Pancreas (tissue), 10 donors: Measurements from ENCODE around the gene SNCB. TPM values are rescaled to one million over a fixed set of nuclear protein-coding genes. Genes with fewer than 3 reads are reported as not detected.

Source experiments
- ATAC-seq, 4 donors: fragments of 200-7000 bp; cut with Tn5 transposase; one replicate each; pipeline versions ENCODE4 v1.8.0 to v1.9.1; 2020; ENCODE audit warnings: mild to moderate bottlenecking in 4 of 4, moderate library complexity in 4 of 4
- DNase-seq, 6 donors: peaks; one replicate each; pipeline ENCODE4 v3.0.0-alpha.2; 2020
- FAIRE-seq: peaks from 2 replicates; lab custom pipeline; 2012; peaks lifted over from hg19 to GRCh38; lab: Jason Lieb, UNC
- H3K27ac ChIP-seq, 4 donors: fragments of 200-600 bp; sonication (generic); 1 replicate in 3 of 4; 2 replicates in 1 of 4; pipeline versions ENCODE4 v1.5.0 to v1.8.0; 2020
- H3K27me3 ChIP-seq, 4 donors: fragments of 200-600 bp; one replicate each; pipeline ENCODE4 v1.8.0; 2021
- H3K36me3 ChIP-seq, 3 donors: fragments of 200-600 bp; sonication (generic) in 1 of 3; one replicate each; pipeline versions ENCODE4 v1.5.0 to v1.8.0; 2020 to 2021
- H3K4me1 ChIP-seq, 3 donors: fragments of 200-600 bp; one replicate each; pipeline ENCODE4 v1.8.0; 2021
- H3K4me3 ChIP-seq, 4 donors: fragments of 200-600 bp; sonication (generic) in 2 of 4; one replicate each; pipeline versions ENCODE4 v1.5.0 to v1.8.0; 2020 to 2021
- H3K9me3 ChIP-seq, 4 donors: fragments of 200-600 bp; one replicate each; pipeline ENCODE4 v1.8.0; 2021
- CTCF ChIP-seq, 4 donors: fragments of 200-600 bp; sonication (generic) in 3 of 4; IDR thresholded peaks; one replicate each; pipeline versions ENCODE4 v1.5.0 to v1.8.0; 2021; ENCODE audit warnings: antibody characterized with exemption in 4 of 4
- WGBS, 2 donors: extraction: QIAGEN DNeasy Blood & Tissue Kit; methylation state at CpG; one replicate each; pipeline ENCODE4 v1.1.7; 2013; 5-methylcytosine and 5-hydroxymethylcytosine counted together
- intact Hi-C, 3 donors: fragments of 100-400 bp; cut with DNase I; formaldehyde crosslinking; loops; one replicate each; pipeline versions ENCODE4 v1.11.1 to v1.14.2; 2022
- polyA plus RNA-seq, 2 donors: library from polyadenylated mRNA; stranded (reverse); fragments of 200-250 nt; gene quantifications; one replicate each; pipeline ENCODE4 v1.2.3, GENCODE V29; 2013
- total RNA-seq, 6 donors: library from RNA; stranded (reverse); fragmentation: NEBNext Ultra II Directional in 4 of 6; extraction: Animal tissue kit (Norgen Biotek cat#: 25700) in 4 of 6; gene quantifications; one replicate each; pipeline versions ENCODE4 v1.2.1 to v1.2.4, GENCODE V29; 2021 to 2023
- donor health status: healthy with polysubstance abuse.
- donor health status: DM: no; HTN: no; CAD: no; lungs with moderate emphysema.
- donor health status: DM: no; HTN: no; CAD: no.
- donor health status: control.
- donor health status: control.
- donor health status: Bipolar disorder and iron deficiency.
- donor health status: DM: yes; HTN: yes; CAD: no.
- donor health status: DM: no; HTN: no; CAD: no.
- donor health status: DM: no; HTN: no; CAD: no.
- donor health status: DM: yes; HTN: yes; CAD: no.

SNCB gene
- total and polyA plus RNA-seq, 8 donors = 0.14 to 6.6 (median 0.40) TPM; not detected in 1

- DNase-seq (no peak), FAIRE-seq (no peak), ATAC-seq (no peak)
- intact Hi-C loops = no loop called here
- Histone ChIP-seq H3K27ac (no peak overlapping the region), H3K36me3 (no peaks in the 10 kb centered on the region), H3K9me3 (no peaks in the 10 kb centered on the region), H3K4me1 (no peaks in the 10 kb centered on the region), H3K27me3 (no peaks in the 10 kb centered on the region), H3K4me3 (no peak overlapping the region)
- WGBS, 2 donors = 65 to 71% methylated on average over 18 of the region's 18 CpGs
- TF ChIP-seq CTCF (IDR thresholded peaks at IDR 0.05) = no peak
Observed at GRCh38 chr5:176673651-176674583, 43.6 kb upstream of the SNCB start.

- no peak overlapping the region for H3K4me3 ChIP-seq
- intact Hi-C loops = no loop called here
- FAIRE-seq (no peak), ATAC-seq (no peak), DNase-seq (no peak)
- H3K27ac ChIP-seq = no peak overlapping the region
- no peaks in the 10 kb centered on the region for H3K9me3 ChIP-seq
- TF ChIP-seq CTCF (IDR thresholded peaks at IDR 0.05) = no peak
- no peaks in the 10 kb centered on the region for H3K27me3 ChIP-seq
- WGBS, 2 donors = 53 to 55% methylated on average over 18 of the region's 18 CpGs
- no peaks in the 10 kb centered on the region for H3K36me3 ChIP-seq
- no peaks in the 10 kb centered on the region for H3K4me1 ChIP-seq
Observed at GRCh38 chr5:176671890-176672747, 41.8 kb upstream of the SNCB start.

GRCh38 chr5:176671399-176671798, 41.1 kb upstream of the SNCB start:
- Histone ChIP-seq H3K27me3 (no peaks in the 10 kb centered on the region), H3K9me3 (no peaks in the 10 kb centered on the region), H3K4me1 (no peaks in the 10 kb centered on the region), H3K36me3 (no peaks in the 10 kb centered on the region), H3K4me3 (no peak overlapping the region), H3K27ac (no peak overlapping the region)
- no peak for DNase-seq
- TF ChIP-seq CTCF (IDR thresholded peaks at IDR 0.05) = no peak
- WGBS, 2 donors = 69 to 73% methylated on average over 4 of the region's 4 CpGs
- no peak for FAIRE-seq
- intact Hi-C loops = no loop called here
- ATAC-seq = no peak

GRCh38 chr5:176670449-176670848, 40.1 kb upstream of the SNCB start:
- Histone ChIP-seq H3K27ac (no peak overlapping the region), H3K4me1 (no peaks in the 10 kb centered on the region), H3K4me3 (no peak overlapping the region), H3K27me3 (no peaks in the 10 kb centered on the region), H3K9me3 (no peaks in the 10 kb centered on the region), H3K36me3 (no peaks in the 10 kb centered on the region)
- no peak for ATAC-seq
- 68 to 70% methylated on average over 8 of the region's 8 CpGs for WGBS, 2 donors
- no peak for TF ChIP-seq CTCF (IDR thresholded peaks at IDR 0.05)
- no peak for DNase-seq
- FAIRE-seq = no peak
- intact Hi-C loops = no loop called here
